Endothelial cell of umbilical vein (primary cell): ENCODE data around the gene LRP3.
A peak's percentile ranks its signal among the peaks of the same experiment; 100 is the strongest.

ENCODE experiments used
- CTCF ChIP-seq, 2 donors: IDR thresholded peaks; 1 replicate in 1 of 2; 2 replicates in 1 of 2; pipeline ENCODE4 v1.5.1; 2011; ENCODE audit warnings: low read length in 2 of 2, mild to moderate bottlenecking in 2 of 2, moderate library complexity in 2 of 2, control low read depth in 1 of 2, inconsistent platforms in 1 of 2, low read depth in 1 of 2; ENCODE audit not compliant: insufficient read depth in 1 of 2; ENCODE audit errors: extremely low read depth in 1 of 2
- EZH2 ChIP-seq: IDR thresholded peaks from 2 replicates; pipeline ENCODE4 v1.6.1; 2012; ENCODE audit warnings: borderline replicate concordance, low read depth, mild to moderate bottlenecking, moderate library complexity, low read length, inconsistent platforms; ENCODE audit not compliant: severe bottlenecking
- GATA2 ChIP-seq: IDR thresholded peaks from 2 replicates; pipeline ENCODE4 v1.7.0; 2011; ENCODE audit warnings: low read depth, mild to moderate bottlenecking, moderate library complexity, mixed read lengths, low read length; ENCODE audit not compliant: insufficient read length, insufficient read depth
- MAX ChIP-seq: IDR thresholded peaks from 2 replicates; pipeline ENCODE4 v1.6.1; 2011; ENCODE audit not compliant: insufficient read depth, insufficient read length
- POLR2A ChIP-seq: IDR thresholded peaks from 2 replicates; pipeline ENCODE4 v1.6.1; 2012; ENCODE audit warnings: low read depth, mild to moderate bottlenecking, control low read depth, low read length
- POLR2AphosphoS5 ChIP-seq: IDR thresholded peaks from 2 replicates; pipeline ENCODE4 v1.6.1; 2012; ENCODE audit warnings: low read depth, mild to moderate bottlenecking, control low read depth, low read length, moderate library complexity; ENCODE audit not compliant: insufficient read depth

GRCh38 chr19:33225458-33225926 lies 31.4 kb downstream of the LRP3 start, which contains the start of gene SLC7A10:
- no peak for TF ChIP-seq CTCF (IDR thresholded peaks at IDR 0.05; ENCODE audit: extremely low read depth in 1 of 2, insufficient read depth in 1 of 2, low read depth in 1 of 2, low read length in 2 of 2)
- TF ChIP-seq EZH2 = peak; percentile 36
- TF ChIP-seq POLR2AphosphoS5 = no peak
- TF ChIP-seq MAX = no peak
- no peak for TF ChIP-seq POLR2A
- no peak for TF ChIP-seq GATA2
